HepG2 (cell line): Measurements from ENCODE around the gene OSBP. TPM values are rescaled to one million over a fixed set of nuclear protein-coding genes. Genes with fewer than 3 reads are reported as not detected.

ENCODE experiments used
- ARID4A ChIP-seq: sonication (generic); formaldehyde crosslinking; IDR thresholded peaks from 2 replicates; pipeline ENCODE4 v1.5.0; 2020; ENCODE audit warnings: mild to moderate bottlenecking, missing genetic modification reagents, borderline replicate concordance
- ATF4 ChIP-seq, 2 experiments: fragments of 450-650 bp in 1 of 2; sonication (generic) in 1 of 2; formaldehyde crosslinking; IDR thresholded peaks; 2 replicates each; pipeline versions ENCODE4 v1.5.0 to v1.8.0; 2020 to 2022; ENCODE audit warnings: mild to moderate bottlenecking in 1 of 2, missing genetic modification reagents in 1 of 2
- BATF2 ChIP-seq: sonication (generic); formaldehyde crosslinking; IDR thresholded peaks from 2 replicates; pipeline ENCODE4 v1.8.0; 2022; ENCODE audit warnings: mild to moderate bottlenecking, missing genetic modification reagents, moderate library complexity
- CAMTA2 ChIP-seq: sonication (generic); formaldehyde crosslinking; IDR thresholded peaks from 2 replicates; pipeline ENCODE4 v1.4.0; 2020; ENCODE audit warnings: mild to moderate bottlenecking, missing genetic modification reagents, borderline replicate concordance
- HOXA5 ChIP-seq: sonication (generic); formaldehyde crosslinking; IDR thresholded peaks from 2 replicates; pipeline ENCODE4 v1.4.0; 2020; ENCODE audit warnings: missing genetic modification reagents
- ISX ChIP-seq: sonication (generic); formaldehyde crosslinking; conservative IDR thresholded peaks from 2 replicates; pipeline ENCODE4 v1.5.0; 2020; ENCODE audit warnings: missing genetic modification reagents
- RFXAP ChIP-seq: sonication (generic); formaldehyde crosslinking; IDR thresholded peaks from 2 replicates; pipeline ENCODE4 v1.4.0; 2020; ENCODE audit warnings: missing genetic modification reagents, borderline replicate concordance
- SRSF4 ChIP-seq: fragments of 200-400 bp; formaldehyde crosslinking; IDR thresholded peaks from one replicate; pipeline ENCODE4 v1.6.1; 2018; ENCODE audit warnings: mild to moderate bottlenecking, low read depth, low read length, moderate library complexity; ENCODE audit not compliant: poor library complexity, severe bottlenecking
- TRAFD1 ChIP-seq: sonication (generic); formaldehyde crosslinking; IDR thresholded peaks from 2 replicates; pipeline ENCODE4 v1.5.1; 2020; ENCODE audit warnings: missing genetic modification reagents, mild to moderate bottlenecking, borderline replicate concordance
- ZEB1 ChIP-seq: IDR thresholded peaks from 2 replicates; pipeline ENCODE4 v1.6.1; 2012; ENCODE audit warnings: mild to moderate bottlenecking, low read depth, inconsistent platforms; ENCODE audit not compliant: insufficient replicate concordance
- ZFP90 ChIP-seq: sonication (generic); formaldehyde crosslinking; IDR thresholded peaks from 2 replicates; pipeline ENCODE4 v1.8.0; 2022; ENCODE audit warnings: missing genetic modification reagents, mild to moderate bottlenecking, inconsistent platforms, borderline replicate concordance
- ZFP91 ChIP-seq: sonication (generic); formaldehyde crosslinking; IDR thresholded peaks from 2 replicates; pipeline ENCODE4 v1.9.0; 2022; ENCODE audit warnings: missing genetic modification reagents, mild to moderate bottlenecking, borderline replicate concordance
- ZNF143 ChIP-seq: sonication (generic); formaldehyde crosslinking; IDR thresholded peaks from 2 replicates; pipeline ENCODE4 v1.4.0; 2020; ENCODE audit warnings: missing genetic modification reagents
- ZNF253 ChIP-seq: sonication (generic); formaldehyde crosslinking; IDR thresholded peaks from 2 replicates; pipeline ENCODE4 v1.8.0; 2022; ENCODE audit warnings: mild to moderate bottlenecking, missing genetic modification reagents, borderline replicate concordance
- ZNF263 ChIP-seq: sonication (generic); formaldehyde crosslinking; IDR thresholded peaks from 2 replicates; pipeline ENCODE4 v1.4.0; 2020; ENCODE audit warnings: missing genetic modification reagents
- ZNF282 ChIP-seq: fragments of 450-650 bp; IDR thresholded peaks from 2 replicates; pipeline ENCODE4 v1.6.1; 2018; ENCODE audit not compliant: partially characterized antibody
- ZNF546 ChIP-seq: sonication (generic); formaldehyde crosslinking; conservative IDR thresholded peaks from 2 replicates; pipeline ENCODE4 v1.8.1; 2023; ENCODE audit warnings: mild to moderate bottlenecking, missing genetic modification reagents
- ZNF674 ChIP-seq: sonication (generic); formaldehyde crosslinking; IDR thresholded peaks from 2 replicates; pipeline ENCODE4 v1.5.0; 2020; ENCODE audit warnings: low read depth, mild to moderate bottlenecking, missing genetic modification reagents
- ZNF737 ChIP-seq: sonication (generic); formaldehyde crosslinking; IDR thresholded peaks from 2 replicates; pipeline ENCODE4 v1.5.0; 2020; ENCODE audit warnings: missing genetic modification reagents, mild to moderate bottlenecking, borderline replicate concordance
- polyA plus RNA-seq, 8 experiments: library from polyadenylated mRNA; depleted of rRNA in 3 of 8; stranded (reverse) in 7 of 8; unstranded in 1 of 8; fragments of >200 nt; fragmentation: Illumina TruSeq in 4 of 8; extraction: Trizol in 4 of 8; gene quantifications; 2 replicates each; pipeline versions ENCODE4 v1.2.1 to v1.2.3, GENCODE V29; 2011 to 2016; ENCODE audit warnings: low read depth in 4 of 8, missing spikeins in 1 of 8, mixed read lengths in 1 of 8; ENCODE audit not compliant: insufficient read depth in 1 of 8
- total RNA-seq, 5 experiments: library from RNA; depleted of rRNA; stranded (reverse); fragments of >200 nt; fragmentation: Illumina TruSeq; extraction: Trizol; gene quantifications; 2 replicates each; pipeline ENCODE4 v1.2.3, GENCODE V29; 2016; ENCODE audit warnings: low read depth in 1 of 5

OSBP gene
- total and polyA plus RNA-seq, 2 of the 13 experiments (the other 11 are each of a cell fraction or from before 2014, with no cell fraction given), result 12.1 to 13.5 TPM

GRCh38 chr11:59556115-59556916, 59.3 kb downstream of the OSBP start (continued):
- TF ChIP-seq ARID4A (CRISPR knock-in tag), result peak; percentile 22; the same call in 1 of the 2 replicates
- TF ChIP-seq ZNF737 (CRISPR knock-in tag), result no peak
- no peak for TF ChIP-seq CAMTA2
- peak; percentile 46; the same call in 1 of the 2 replicates for TF ChIP-seq HOXA5 (CRISPR knock-in tag)
- no peak for TF ChIP-seq SRSF4
- TF ChIP-seq ISX (CRISPR knock-in tag), result no peak
- no peak for TF ChIP-seq ZNF143 (CRISPR knock-in tag)
- no peak for TF ChIP-seq ZEB1
- no peak for TF ChIP-seq ZNF674
- no peak for TF ChIP-seq ZNF253 (CRISPR knock-in tag)
- TF ChIP-seq ZFP91 (CRISPR knock-in tag), result no peak
- TF ChIP-seq ZNF546, result no peak
- no peak for TF ChIP-seq BATF2 (CRISPR knock-in tag)
- no peak for TF ChIP-seq TRAFD1 (CRISPR knock-in tag)
- TF ChIP-seq RFXAP (CRISPR knock-in tag), result no peak
- TF ChIP-seq ZFP90 (CRISPR knock-in tag), result no peak
- TF ChIP-seq ZNF282, result no peak
- TF ChIP-seq ATF4 (CRISPR knock-in tag; IDR thresholded peaks at IDR 0.05), result no peak; a peak in 1 of 4 replicates
- no peak for TF ChIP-seq ZNF263 (CRISPR knock-in tag)
